Kidney (tissue), 14 donors: ENCODE results near the gene RAB11FIP3. TPM values are rescaled to one million over a fixed set of nuclear protein-coding genes. Genes with fewer than 3 reads are reported as not detected.

ENCODE experiments used
- DNase-seq, 5 donors: peaks; one replicate each; pipeline ENCODE4 v3.0.0-alpha.2; 2013 to 2020
- FAIRE-seq: peaks from 2 replicates; lab custom pipeline; 2012; peaks lifted over from hg19 to GRCh38; lab: Jason Lieb, UNC
- H3K27ac ChIP-seq, 2 donors: one replicate each; pipeline ENCODE4 v1.7.0; 2013; ENCODE audit warnings: low read depth in 2 of 2, low read length in 2 of 2, inconsistent platforms in 1 of 2
- H3K27me3 ChIP-seq: one replicate; pipeline ENCODE4 v1.7.1; 2013; ENCODE audit warnings: low read length, inconsistent platforms; ENCODE audit not compliant: control insufficient read depth, insufficient read depth
- H3K36me3 ChIP-seq, 3 donors: one replicate each; pipeline versions ENCODE4 v1.7.0 to v1.7.1; 2013; ENCODE audit warnings: low read length in 3 of 3, control low read depth in 1 of 3, inconsistent platforms in 1 of 3; ENCODE audit not compliant: insufficient read depth in 3 of 3, control insufficient read depth in 2 of 3
- H3K4me1 ChIP-seq, 3 donors: one replicate each; pipeline versions ENCODE4 v1.7.0 to v1.7.1; 2013; ENCODE audit warnings: low read length in 3 of 3, inconsistent platforms in 1 of 3, low read depth in 1 of 3; ENCODE audit not compliant: control insufficient read depth in 2 of 3, insufficient read depth in 2 of 3
- H3K4me3 ChIP-seq, 3 donors: one replicate each; pipeline versions ENCODE4 v1.7.0 to v1.8.1; 2013; ENCODE audit warnings: low read length in 3 of 3, control low read depth in 1 of 3, inconsistent platforms in 1 of 3
- H3K9ac ChIP-seq, 3 donors: one replicate each; pipeline versions ENCODE4 v1.7.0 to v1.7.1; 2013; ENCODE audit warnings: low read length in 3 of 3, control low read depth in 1 of 3, inconsistent platforms in 1 of 3
- H3K9me3 ChIP-seq, 3 donors: one replicate each; pipeline versions ENCODE4 v1.7.0 to v1.7.1; 2013; ENCODE audit warnings: low read length in 3 of 3, control low read depth in 1 of 3, inconsistent platforms in 1 of 3; ENCODE audit not compliant: control insufficient read depth in 2 of 3, insufficient read depth in 1 of 3
- CTCF ChIP-seq: IDR thresholded peaks from 3 replicates; pipeline ENCODE4 v1.5.1; 2012; ENCODE audit warnings: mild to moderate bottlenecking, moderate library complexity, borderline replicate concordance; ENCODE audit not compliant: insufficient read depth; ENCODE audit errors: extremely low read depth
- intact Hi-C: fragments of 100-400 bp; cut with DNase I; formaldehyde crosslinking; loops from one replicate; pipeline ENCODE4 v1.11.1; 2022
- polyA plus RNA-seq: library from polyadenylated mRNA; stranded (reverse); fragments of 350-450 nt; fragmentation: Illumina TruSeq; extraction: RNeasy Lipid Tissue Mini Kit (QIAGEN cat#74804); gene quantifications from one replicate; pipeline ENCODE4 v1.2.3, GENCODE V29; 2014; ENCODE audit warnings: low read depth, low replicate concordance; ENCODE audit not compliant: insufficient read depth
- total RNA-seq: library from RNA; stranded (reverse); fragmentation: NEBNext Ultra II Directional; extraction: Animal tissue kit (Norgen Biotek cat#: 25700); gene quantifications from one replicate; pipeline ENCODE4 v1.2.1, GENCODE V29; 2021
- donor health status: control.
- donor health status: control.
- donor health status: control.
- donor health status: control.
- donor health status: control.
- donor health status: DM: yes; HTN: yes; CAD: no.
- donor health status: Normal renal cell carcinoma (clear cell type).

RAB11FIP3 gene
- total and polyA plus RNA-seq, 2 donors from 2014 or later = 84.9 to 162 TPM

- FAIRE-seq = no peak
- no peak overlapping the region for H3K9ac ChIP-seq
- no peak for DNase-seq
These were observed 115.3 kb downstream of the RAB11FIP3 start for GRCh38 chr16:540645-541340.

GRCh38 chr16:543301-544164 is 118.1 kb downstream of the RAB11FIP3 start:
- no peak overlapping the region for H3K9ac ChIP-seq
- FAIRE-seq = no peak
- H3K9me3 ChIP-seq = no peaks in the 10 kb centered on the region
- DNase-seq = no peak
- TF ChIP-seq CTCF = no peak
- peaks cover 0 to 3% (median 0%) of the 10 kb centered on the region in 3 donors for H3K4me1 ChIP-seq
- H3K4me3 ChIP-seq = no peak overlapping the region
- peak overlapping the region in 1 of 2 donors; percentile 51 for H3K27ac ChIP-seq
- intact Hi-C loops = no loop called here
- no peaks in the 10 kb centered on the region for H3K27me3 ChIP-seq
- no peaks in the 10 kb centered on the region for H3K36me3 ChIP-seq

More at GRCh38 chr16:540645-541340, 115.3 kb downstream of the RAB11FIP3 start:
- H3K9me3 ChIP-seq = no peaks in the 10 kb centered on the region
- H3K4me1 ChIP-seq = peaks cover 0 to 3% (median 0%) of the 10 kb centered on the region in 3 donors
- intact Hi-C loops = no loop called here
- no peaks in the 10 kb centered on the region for H3K27me3 ChIP-seq
- no peaks in the 10 kb centered on the region for H3K36me3 ChIP-seq
- no peak overlapping the region for H3K4me3 ChIP-seq
- no peak for TF ChIP-seq CTCF
- no peak overlapping the region for H3K27ac ChIP-seq

- FAIRE-seq (no peak), DNase-seq (no peak)
- H3K9me3 ChIP-seq = no peaks in the 10 kb centered on the region
- H3K27me3 ChIP-seq = no peaks in the 10 kb centered on the region
- no peak overlapping the region for H3K27ac ChIP-seq
- intact Hi-C loops = no loop called here
- no peak for TF ChIP-seq CTCF
- no peak overlapping the region for H3K4me3 ChIP-seq
- H3K9ac ChIP-seq = no peak overlapping the region
- H3K4me1 ChIP-seq = peaks cover 0 to 3% (median 0%) of the 10 kb centered on the region in 3 donors
- H3K36me3 ChIP-seq = no peaks in the 10 kb centered on the region
These were observed 119.1 kb downstream of the RAB11FIP3 start for GRCh38 chr16:544517-544916.
